Right lobe of liver (tissue), 6 donors: Measurements from ENCODE around the gene CCDC201. TPM values are rescaled to one million over a fixed set of nuclear protein-coding genes. Genes with fewer than 3 reads are reported as not detected.
"Not testable (repeated sequence)": the region's sequence is repeated elsewhere in the genome, so short reads cannot be mapped to it uniquely, and the experiment has no call there.

Experiments used
- ATAC-seq, 4 donors: fragments of 200-7000 bp; cut with Tn5 transposase; one replicate each; pipeline ENCODE4 v1.9.1; 2020; ENCODE audit warnings: mild to moderate bottlenecking in 4 of 4, moderate library complexity in 4 of 4
- DNase-seq, 3 donors: peaks; one replicate each; pipeline ENCODE4 v3.0.0-alpha.2; 2020
- H3K27ac ChIP-seq, 3 donors: fragments of 200-600 bp; one replicate each; pipeline ENCODE4 v1.8.0; 2022
- H3K27me3 ChIP-seq, 2 donors: fragments of 200-600 bp; one replicate each; pipeline ENCODE4 v1.8.0; 2022
- H3K36me3 ChIP-seq, 4 donors: fragments of 200-600 bp; sonication (generic) in 1 of 4; one replicate each; pipeline versions ENCODE4 v1.5.1 to v1.8.0; 2017 to 2022; ENCODE audit warnings: control low read depth in 1 of 4
- H3K4me1 ChIP-seq, 4 donors: fragments of 200-600 bp; sonication (generic) in 1 of 4; one replicate each; pipeline versions ENCODE4 v1.5.1 to v1.8.0; 2017 to 2022; ENCODE audit warnings: control low read depth in 1 of 4
- H3K4me3 ChIP-seq, 3 donors: fragments of 200-600 bp; one replicate each; pipeline ENCODE4 v1.8.0; 2022
- H3K9me3 ChIP-seq, 4 donors: fragments of 200-600 bp; sonication (generic) in 1 of 4; one replicate each; pipeline versions ENCODE4 v1.5.1 to v1.8.0; 2017 to 2022; ENCODE audit warnings: control low read depth in 1 of 4
- WGBS: methylation state at CpG from one replicate; pipeline ENCODE4 v1.1.6; 2018; ENCODE audit warnings: low coverage, low lambda C conversion rate; ENCODE audit not compliant: insufficient coverage; ENCODE audit errors: missing lambda C conversion rate; 5-methylcytosine and 5-hydroxymethylcytosine counted together
- intact Hi-C, 2 donors: fragments of 100-400 bp; cut with DNase I; formaldehyde crosslinking; loops; one replicate each; pipeline versions ENCODE4 v1.11.2 to v1.14.1; 2022
- total RNA-seq, 6 experiments: library from RNA; depleted of rRNA in 2 of 6; stranded (reverse); fragments of >200 nt in 2 of 6; fragmentation: NEBNext Ultra II Directional in 3 of 6; extraction: Animal tissue kit (Norgen Biotek cat#: 25700) in 3 of 6; gene quantifications; one replicate each; pipeline versions ENCODE4 v1.1.0 to v1.2.4, GENCODE V29; 2016 to 2023
- donor health status: DM: no; HTN: yes; CAD: no.
- donor health status: DM: no; HTN: no; CAD: no.
- donor health status: DM: no; HTN: no; CAD: no.
- donor health status: DM: no; HTN: yes; CAD: no.
- donor health status: DM: no; HTN: yes; CAD: no.

Gene CCDC201
- total RNA-seq, 6 experiments from 2014 or later, result 0.07 TPM; not detected in 5

DNA sequence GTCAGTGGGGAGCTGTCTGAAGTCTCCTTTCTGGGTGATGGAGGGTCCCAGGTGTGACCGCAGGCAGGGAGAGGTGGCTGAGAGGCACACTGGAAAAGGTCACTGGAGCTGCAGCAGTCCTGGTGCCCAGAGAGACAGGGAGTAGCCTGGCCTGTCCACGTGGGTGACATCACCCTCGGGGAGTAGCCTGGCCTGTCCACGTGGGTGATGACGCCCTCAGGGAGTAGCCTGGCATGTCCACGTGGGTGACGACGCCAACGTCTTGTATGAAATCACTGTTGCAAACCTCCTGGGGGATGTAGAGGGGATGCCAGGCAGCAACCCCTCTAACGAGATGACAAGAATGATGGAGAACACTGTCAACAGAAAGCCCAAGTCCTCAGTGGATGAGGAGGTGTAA is 19.9 kb downstream of the CCDC201 start:
- H3K4me1 ChIP-seq, H3K27ac ChIP-seq, H3K27me3 ChIP-seq, DNase-seq, H3K4me3 ChIP-seq, intact Hi-C loops, ATAC-seq, H3K9me3 ChIP-seq, H3K36me3 ChIP-seq: not testable (repeated sequence)
- WGBS, result 100% methylated on average over 1 of the region's 10 CpGs

DNA sequence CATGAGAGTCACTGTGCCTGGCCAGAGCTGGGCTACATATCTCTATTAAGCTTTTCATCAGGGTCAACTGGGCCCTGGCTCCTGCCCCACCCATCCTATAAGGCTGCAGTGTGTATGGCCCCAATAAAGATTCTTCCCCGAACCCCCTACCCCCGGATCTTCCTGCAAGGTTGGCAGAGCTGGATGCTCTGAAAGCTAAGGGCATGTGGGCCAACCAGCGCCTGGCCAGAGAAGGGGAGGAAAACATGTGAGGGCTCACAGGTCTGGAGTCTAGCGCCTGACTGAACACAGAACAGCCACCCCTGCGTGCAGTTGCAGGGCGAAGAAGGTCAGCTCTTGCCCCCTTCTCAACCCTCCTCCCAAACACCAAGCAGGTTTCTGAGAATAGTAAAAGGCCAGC is 24.1 kb downstream of the CCDC201 start:
- intact Hi-C loops, H3K9me3 ChIP-seq, H3K4me1 ChIP-seq, H3K36me3 ChIP-seq, H3K27me3 ChIP-seq, H3K4me3 ChIP-seq, DNase-seq, ATAC-seq, H3K27ac ChIP-seq: not testable (repeated sequence)
- WGBS, result no CpG with 5 or more reads among the region's 6 CpGs

DNA sequence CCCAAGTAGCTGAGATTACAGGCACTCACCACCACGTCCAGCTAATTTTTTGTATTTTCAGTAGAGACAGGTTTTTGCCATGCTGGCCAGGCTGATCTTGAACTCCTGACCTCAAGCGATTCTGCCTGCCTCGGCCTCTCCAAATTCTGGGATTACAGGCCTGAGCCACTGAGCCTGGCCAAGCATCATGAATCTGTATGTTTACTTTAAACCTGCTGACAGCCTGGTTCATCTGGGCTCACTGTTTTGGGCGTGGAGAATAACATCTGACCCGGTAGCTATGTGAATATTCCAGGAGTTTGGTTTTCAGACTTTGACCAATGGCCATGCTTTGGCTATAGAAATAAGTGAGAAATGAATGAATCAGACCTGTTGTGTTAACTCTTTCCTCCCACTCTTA is 26.3 kb downstream of the CCDC201 start:
- intact Hi-C loops, H3K36me3 ChIP-seq, H3K4me1 ChIP-seq, H3K27me3 ChIP-seq, H3K4me3 ChIP-seq, H3K9me3 ChIP-seq, H3K27ac ChIP-seq, DNase-seq: not testable (repeated sequence)
- WGBS, result 46% methylated on average over 4 of the region's 5 CpGs
- ATAC-seq, result peak in 2 of 4 donors; percentile 67 to 84

DNA sequence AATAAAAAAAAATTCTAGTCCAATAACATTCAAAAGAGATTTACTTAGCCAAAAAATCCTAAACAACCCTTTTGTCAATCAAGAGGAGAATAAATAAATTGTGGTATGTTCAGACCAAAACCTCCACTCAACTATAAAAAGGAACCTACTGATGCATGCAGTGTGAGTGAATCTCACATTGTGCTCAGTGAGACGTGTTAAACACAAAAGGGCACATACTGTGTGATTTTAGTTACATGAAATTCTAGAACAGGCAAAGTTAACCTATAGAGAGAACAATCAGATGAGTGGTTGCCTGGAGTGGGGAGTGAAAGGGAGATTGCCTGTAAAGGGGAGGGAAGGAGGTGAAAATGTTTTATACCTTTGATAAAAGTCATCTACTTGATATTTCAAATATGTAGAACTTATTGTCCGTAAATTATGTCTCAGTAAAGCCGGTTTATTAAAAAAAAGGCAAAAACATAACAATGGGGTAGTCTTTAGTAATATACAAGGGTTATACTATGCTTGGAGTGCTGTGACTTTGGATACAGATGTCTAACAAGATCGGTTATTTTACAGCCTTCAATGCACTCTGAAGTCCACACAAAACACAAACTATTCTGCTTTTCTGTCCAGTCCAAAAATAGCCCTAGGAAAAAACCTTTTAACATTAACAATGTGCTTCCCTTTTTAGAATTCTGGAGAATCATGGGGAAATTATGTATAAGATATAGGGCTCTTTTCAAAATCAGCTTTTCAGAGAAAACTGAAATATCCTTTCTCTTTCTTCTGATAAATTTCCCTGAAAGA is 30.8 kb downstream of the CCDC201 start:
- DNase-seq, H3K36me3 ChIP-seq, H3K27me3 ChIP-seq, H3K27ac ChIP-seq, H3K9me3 ChIP-seq, ATAC-seq, intact Hi-C loops, H3K4me3 ChIP-seq: not testable (repeated sequence)
- peaks cover 0 to 12% (median 0%) of the 10 kb centered on the region in 4 donors for H3K4me1 ChIP-seq
- 61% methylated on average over 4 of the region's 4 CpGs for WGBS

DNA sequence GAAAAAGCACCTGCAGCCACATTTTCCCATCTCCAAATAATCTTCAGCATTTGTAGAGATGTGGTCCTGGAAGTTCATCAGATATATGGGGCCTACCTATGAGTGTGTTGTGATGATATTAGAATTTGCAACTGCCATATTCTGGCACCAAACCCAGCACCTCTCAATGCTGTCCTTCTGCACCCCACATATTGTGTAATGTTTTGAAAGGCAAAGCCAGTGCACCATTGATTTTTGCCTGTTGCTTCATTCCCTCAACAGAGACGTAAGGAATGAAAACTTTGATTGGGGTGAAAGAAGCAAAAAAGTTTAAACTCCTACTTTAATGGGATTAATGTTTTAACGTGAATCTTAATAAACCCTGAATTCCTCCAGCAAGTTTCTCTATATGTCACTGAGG is 34.0 kb downstream of the CCDC201 start:
- DNase-seq (peak in 1 of 3 donors; percentile 54), ATAC-seq (peak; percentile 79 to 94 (median 82))
- peaks cover 0 to 12% (median 0%) of the 10 kb centered on the region in 4 donors for H3K4me1 ChIP-seq
- intact Hi-C loops, H3K36me3 ChIP-seq, H3K27me3 ChIP-seq, H3K4me3 ChIP-seq, H3K9me3 ChIP-seq: not testable (repeated sequence)
- peak overlapping the region in 1 of 3 donors; percentile 33 for H3K27ac ChIP-seq
- WGBS, result 27% methylated on average over 2 of the region's 2 CpGs

DNA sequence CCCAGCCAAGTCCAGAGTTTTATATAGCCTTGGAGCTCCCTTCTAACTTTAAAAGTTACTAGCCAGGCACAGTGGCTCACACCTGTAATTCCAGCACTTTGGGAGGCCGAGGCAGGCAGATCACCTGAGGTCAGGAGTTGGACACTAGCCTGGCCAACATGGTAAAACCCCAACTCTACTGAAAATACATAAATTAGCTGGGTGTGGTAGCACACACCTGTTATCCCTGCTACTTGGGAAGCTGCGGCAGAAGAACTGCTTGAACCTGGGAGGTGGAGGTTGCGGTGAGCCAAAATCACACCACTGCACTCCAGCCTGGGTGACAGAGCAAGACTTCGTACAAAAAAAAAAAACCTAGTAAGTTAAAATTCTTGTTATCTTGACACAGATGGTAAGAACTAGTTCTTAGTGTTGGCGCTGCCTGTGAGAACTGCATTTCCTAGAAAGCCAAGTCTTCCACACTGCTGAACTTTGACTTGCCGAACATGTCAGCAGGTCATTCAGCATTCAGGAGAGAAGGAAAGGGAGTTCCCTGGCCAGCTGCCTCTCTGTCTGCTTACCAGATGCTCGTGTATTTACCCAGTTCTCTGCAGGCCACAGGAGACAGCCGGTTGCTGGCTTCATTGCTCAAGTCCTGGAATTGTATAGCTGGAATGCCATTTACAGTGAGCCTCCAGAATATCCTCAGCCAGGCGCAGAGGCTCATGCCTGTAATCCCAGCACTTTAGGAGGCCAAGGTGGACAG is 40.3 kb downstream of the CCDC201 start:
- DNase-seq, result peak; percentile 38 to 78 (median 74)
- H3K27ac ChIP-seq, H3K36me3 ChIP-seq, H3K27me3 ChIP-seq, H3K9me3 ChIP-seq, intact Hi-C loops, H3K4me1 ChIP-seq, H3K4me3 ChIP-seq: not testable (repeated sequence)
- peak; percentile 81 to 99 (median 94) for ATAC-seq
- WGBS, result 40% methylated on average over 7 of the region's 9 CpGs

DNA sequence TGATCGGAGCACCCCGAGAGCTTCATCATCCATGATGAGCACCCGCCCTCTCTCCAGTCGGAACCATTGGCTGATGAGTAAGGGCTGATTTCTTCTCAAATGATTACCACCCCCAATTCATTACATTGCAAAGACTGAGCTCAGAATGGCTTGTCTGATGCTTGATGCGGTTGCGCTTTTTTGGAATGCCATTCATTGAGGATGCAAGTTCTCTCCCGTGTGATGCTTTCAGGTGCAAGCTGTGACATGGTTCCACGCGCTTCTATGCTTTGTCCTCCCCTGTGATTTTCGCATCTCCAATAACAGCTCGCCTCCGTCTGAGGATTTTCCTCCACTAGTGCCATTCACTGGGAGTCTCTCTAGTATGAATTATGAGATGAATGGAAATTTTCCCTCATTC is 43.0 kb downstream of the CCDC201 start:
- H3K9me3 ChIP-seq, H3K27me3 ChIP-seq, DNase-seq, intact Hi-C loops, H3K36me3 ChIP-seq, ATAC-seq, H3K4me3 ChIP-seq, H3K27ac ChIP-seq, H3K4me1 ChIP-seq: not testable (repeated sequence)
- WGBS, result 80% methylated on average over 9 of the region's 12 CpGs

DNA sequence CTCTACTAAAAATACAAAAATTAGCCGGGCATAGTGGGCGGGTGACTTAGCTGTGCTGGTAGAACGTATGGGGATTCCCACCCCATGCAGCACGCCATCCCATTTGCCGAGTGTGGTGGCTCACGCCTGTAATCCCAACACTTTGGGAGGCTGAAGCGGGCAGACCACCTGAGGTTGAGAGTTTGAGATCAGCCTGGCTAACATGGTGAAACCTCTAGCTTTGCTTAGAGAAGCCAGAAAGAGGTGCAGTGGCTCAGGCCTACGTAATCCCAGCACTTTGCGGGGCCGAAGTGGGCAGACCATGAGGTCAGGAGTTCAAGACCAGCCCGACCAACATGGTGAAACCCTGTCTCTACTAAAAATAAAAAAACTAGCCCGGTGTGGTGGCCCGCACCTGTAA is 45.2 kb downstream of the CCDC201 start:
- H3K36me3 ChIP-seq, H3K27ac ChIP-seq, intact Hi-C loops, DNase-seq, H3K27me3 ChIP-seq, H3K4me1 ChIP-seq, H3K4me3 ChIP-seq, H3K9me3 ChIP-seq, ATAC-seq: not testable (repeated sequence)
- WGBS, result 93% methylated on average over 3 of the region's 13 CpGs

DNA sequence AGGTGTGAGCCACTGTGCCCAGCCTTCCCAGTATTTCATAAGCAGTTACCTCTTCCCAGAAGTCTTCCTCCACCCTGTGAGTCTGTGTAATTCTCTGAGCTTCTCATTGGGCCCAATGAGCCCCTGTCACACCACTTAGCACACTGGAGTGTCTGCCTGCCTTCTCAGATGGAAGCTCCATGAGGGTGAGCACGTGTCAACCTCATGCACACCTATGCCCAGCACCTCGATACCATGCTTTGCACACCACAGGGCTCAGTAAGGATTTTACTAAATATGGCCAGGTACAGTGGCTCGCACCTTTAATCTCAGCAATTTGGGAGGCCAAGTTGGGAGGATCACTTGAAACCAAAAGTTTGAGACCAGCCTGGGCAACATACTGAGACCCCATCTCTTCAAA is 46.3 kb downstream of the CCDC201 start:
- DNase-seq, H3K4me1 ChIP-seq, ATAC-seq, H3K4me3 ChIP-seq, H3K27ac ChIP-seq, intact Hi-C loops, H3K27me3 ChIP-seq, H3K9me3 ChIP-seq, H3K36me3 ChIP-seq: not testable (repeated sequence)
- WGBS, result 70% methylated on average over 3 of the region's 3 CpGs

DNA sequence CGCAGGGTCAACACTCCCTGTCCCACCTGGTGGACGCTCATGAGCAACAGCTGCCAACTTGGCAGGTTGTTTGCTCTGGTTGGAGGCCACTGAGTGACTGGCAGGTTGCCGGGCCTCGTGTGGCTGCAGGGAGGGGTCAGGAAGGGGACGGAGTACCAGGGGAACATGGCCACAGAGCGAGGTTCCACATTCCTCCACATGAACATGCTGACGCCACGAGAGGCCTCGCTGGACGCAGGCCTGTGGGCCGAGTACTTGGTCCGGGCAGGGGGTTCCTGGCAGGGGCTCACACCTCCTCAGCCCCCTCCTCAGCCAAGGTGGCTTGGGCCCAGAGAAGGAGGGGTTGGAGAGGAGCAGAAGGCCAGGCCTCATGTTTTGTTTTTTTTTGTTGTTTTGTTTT is 54.1 kb downstream of the CCDC201 start:
- DNase-seq, H3K4me3 ChIP-seq, intact Hi-C loops, H3K27ac ChIP-seq, ATAC-seq, H3K4me1 ChIP-seq, H3K36me3 ChIP-seq, H3K9me3 ChIP-seq, H3K27me3 ChIP-seq: not testable (repeated sequence)
- WGBS, result 80% methylated on average over 1 of the region's 12 CpGs

DNA sequence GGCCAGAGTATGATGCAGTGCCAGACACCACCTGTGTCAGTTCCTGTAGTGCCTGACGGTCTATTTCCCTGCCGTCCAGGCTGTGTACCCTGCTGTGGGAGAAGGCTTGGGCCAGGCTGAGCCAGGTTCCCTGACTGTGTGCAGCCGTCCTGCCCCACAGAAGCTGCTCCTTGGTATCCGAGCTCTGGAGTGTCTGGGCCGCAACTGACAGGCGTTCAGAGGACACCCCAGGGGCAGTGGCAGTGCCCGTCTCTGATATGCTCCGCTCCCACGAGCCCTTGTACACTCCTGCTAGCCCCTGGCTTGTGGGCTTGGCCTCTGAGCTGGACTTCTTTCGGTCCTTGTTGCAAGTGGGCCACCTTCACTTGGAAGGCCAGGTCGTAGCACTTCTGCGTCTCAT is 55.0 kb downstream of the CCDC201 start:
- H3K4me3 ChIP-seq, H3K27me3 ChIP-seq, DNase-seq, H3K36me3 ChIP-seq, intact Hi-C loops, ATAC-seq, H3K27ac ChIP-seq, H3K4me1 ChIP-seq, H3K9me3 ChIP-seq: not testable (repeated sequence)
- 100% methylated on average over 2 of the region's 12 CpGs for WGBS
